HepG2 (cell line): ENCODE measurements around the gene BAIAP2L2. TPM values are rescaled to one million over a fixed set of nuclear protein-coding genes. Genes with fewer than 3 reads are reported as not detected.

Source experiments
- CENPX ChIP-seq: sonication (generic); formaldehyde crosslinking; IDR thresholded peaks from 2 replicates; pipeline ENCODE4 v1.9.0; 2021; ENCODE audit warnings: mild to moderate bottlenecking, missing genetic modification reagents, moderate library complexity
- ELF3 ChIP-seq: IDR thresholded peaks from 2 replicates; pipeline ENCODE4 v1.6.1; 2016; ENCODE audit warnings: missing genetic modification reagents, missing compliant biosample characterization
- ETV6 ChIP-seq: sonication (generic); formaldehyde crosslinking; conservative IDR thresholded peaks from 2 replicates; pipeline ENCODE4 v1.4.0; 2020; ENCODE audit warnings: missing genetic modification reagents
- KLF11 ChIP-seq: IDR thresholded peaks from 2 replicates; pipeline ENCODE4 v1.6.1; 2016; ENCODE audit warnings: missing compliant biosample characterization
- NFE2L2 ChIP-seq: fragments of 150-350 bp; IDR thresholded peaks from 2 replicates; pipeline ENCODE4 v1.6.1; 2014; ENCODE audit warnings: low read length
- NR2C2 ChIP-seq: sonication (generic); formaldehyde crosslinking; IDR thresholded peaks from 2 replicates; pipeline ENCODE4 v1.4.0; 2020; ENCODE audit warnings: missing genetic modification reagents, mild to moderate bottlenecking, moderate library complexity, borderline replicate concordance
- PAWR ChIP-seq: sonication (generic); formaldehyde crosslinking; IDR thresholded peaks from 2 replicates; pipeline ENCODE4 v1.4.0; 2020; ENCODE audit warnings: missing genetic modification reagents, mild to moderate bottlenecking, borderline replicate concordance
- YEATS2 ChIP-seq: sonication (generic); formaldehyde crosslinking; IDR thresholded peaks from 2 replicates; pipeline ENCODE4 v1.4.0; 2020; ENCODE audit warnings: missing genetic modification reagents, borderline replicate concordance
- ZNF430 ChIP-seq: sonication (generic); formaldehyde crosslinking; IDR thresholded peaks from 2 replicates; pipeline ENCODE4 v1.9.0; 2021; ENCODE audit warnings: mild to moderate bottlenecking, missing genetic modification reagents
- ZNF44 ChIP-seq: sonication (generic); formaldehyde crosslinking; IDR thresholded peaks from 2 replicates; pipeline ENCODE4 v1.5.1; 2020; ENCODE audit warnings: mild to moderate bottlenecking, missing genetic modification reagents
- ZSCAN30 ChIP-seq: sonication (generic); formaldehyde crosslinking; IDR thresholded peaks from 2 replicates; pipeline ENCODE4 v1.5.0; 2020; ENCODE audit warnings: mild to moderate bottlenecking, missing genetic modification reagents
- polyA plus RNA-seq, 8 experiments: library from polyadenylated mRNA; depleted of rRNA in 3 of 8; stranded (reverse) in 7 of 8; unstranded in 1 of 8; fragments of >200 nt; fragmentation: Illumina TruSeq in 4 of 8; extraction: Trizol in 4 of 8; gene quantifications; 2 replicates each; pipeline versions ENCODE4 v1.2.1 to v1.2.3, GENCODE V29; 2011 to 2016; ENCODE audit warnings: low read depth in 4 of 8, missing spikeins in 1 of 8, mixed read lengths in 1 of 8; ENCODE audit not compliant: insufficient read depth in 1 of 8
- total RNA-seq, 5 experiments: library from RNA; depleted of rRNA; stranded (reverse); fragments of >200 nt; fragmentation: Illumina TruSeq; extraction: Trizol; gene quantifications; 2 replicates each; pipeline ENCODE4 v1.2.3, GENCODE V29; 2016; ENCODE audit warnings: low read depth in 1 of 5
- TF ChIP-seq, protein P1 (sequence below): sonication (generic); formaldehyde crosslinking; IDR thresholded peaks from 2 replicates; pipeline ENCODE4 v1.4.0; 2020; ENCODE audit warnings: missing genetic modification reagents, borderline replicate concordance
- TF ChIP-seq, protein P2 (sequence below): sonication (generic); formaldehyde crosslinking; IDR thresholded peaks from 2 replicates; pipeline ENCODE4 v1.8.0; 2022; ENCODE audit warnings: missing genetic modification reagents, mild to moderate bottlenecking, borderline replicate concordance
- TF ChIP-seq, protein P3 (sequence below): sonication (generic); formaldehyde crosslinking; IDR thresholded peaks from 2 replicates; pipeline ENCODE4 v1.4.0; 2020; ENCODE audit warnings: missing genetic modification reagents
- TF ChIP-seq, protein P4 (sequence below): sonication (generic); formaldehyde crosslinking; IDR thresholded peaks from 2 replicates; pipeline ENCODE4 v1.4.0; 2020; ENCODE audit warnings: missing genetic modification reagents

Gene BAIAP2L2
- total and polyA plus RNA-seq, 2 of the 13 experiments (the other 11 are each of a cell fraction or from before 2014, with no cell fraction given): 4.4 to 7.5 TPM

DNA sequence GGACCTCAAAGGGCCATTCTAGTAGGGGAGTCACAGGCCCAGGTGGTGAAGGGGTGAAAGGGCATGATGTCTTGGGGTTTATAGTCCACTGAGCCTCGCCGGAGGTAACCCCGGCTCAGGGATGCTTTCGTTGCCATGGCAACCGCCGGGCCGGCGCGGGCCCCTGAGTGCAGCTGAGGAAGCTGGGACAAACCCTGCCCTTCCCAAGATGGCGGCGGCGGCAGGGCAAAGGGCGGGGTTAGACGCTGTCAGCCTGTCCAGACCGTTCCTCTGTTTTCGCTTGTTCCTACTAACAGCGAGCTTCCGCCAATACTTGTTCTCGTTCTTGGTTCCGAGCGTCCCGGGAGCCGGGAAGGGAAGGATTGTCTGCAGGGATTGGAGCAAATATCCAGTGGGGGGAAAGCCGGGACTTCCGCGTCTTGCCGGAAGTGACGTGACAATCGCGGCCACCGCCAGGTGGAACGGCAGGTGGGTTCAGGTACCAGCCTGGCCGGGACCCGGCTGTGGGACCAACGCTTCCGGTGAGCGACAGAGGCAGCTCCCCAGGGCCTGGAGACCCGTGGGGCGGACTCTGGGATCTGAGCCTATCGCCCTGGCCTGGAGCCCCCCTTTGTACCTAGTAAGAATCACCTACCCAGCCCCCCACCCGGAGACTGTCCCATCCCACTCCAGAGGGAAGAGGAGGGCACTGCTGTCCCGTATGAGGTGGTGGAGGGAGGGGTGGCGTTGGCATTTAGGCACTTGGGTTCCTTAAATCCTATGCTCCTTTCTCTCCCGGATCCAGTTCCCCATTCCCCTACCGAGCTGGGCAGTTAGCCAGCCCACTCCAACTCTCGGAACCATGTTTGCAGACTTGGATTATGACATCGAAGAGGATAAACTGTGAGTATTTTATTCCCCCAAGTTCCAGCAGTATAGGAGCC, 53.3 kb downstream of the BAIAP2L2 start, which contains the start of gene PICK1 (continued):
- TF ChIP-seq CENPX (no peak), NFE2L2 (no peak), ELF3 (peak; percentile 62), KLF11 (CRISPR knock-in tag) (peak; percentile 26; the same call in 1 of the 2 replicates), PAWR (CRISPR knock-in tag) (no peak), ETV6 (0 out of 2 replicates have a peak, but pooled peaks have one; percentile 55), YEATS2 (CRISPR knock-in tag) (peak; percentile 85), NR2C2 (CRISPR knock-in tag) (peak; percentile 71), ZNF430 (no peak), ZSCAN30 (CRISPR knock-in tag) (no peak), ZNF44 (CRISPR knock-in tag) (0 out of 2 replicates have a peak, but pooled peaks have one; percentile 23)
- TF ChIP-seq, protein P1, sequence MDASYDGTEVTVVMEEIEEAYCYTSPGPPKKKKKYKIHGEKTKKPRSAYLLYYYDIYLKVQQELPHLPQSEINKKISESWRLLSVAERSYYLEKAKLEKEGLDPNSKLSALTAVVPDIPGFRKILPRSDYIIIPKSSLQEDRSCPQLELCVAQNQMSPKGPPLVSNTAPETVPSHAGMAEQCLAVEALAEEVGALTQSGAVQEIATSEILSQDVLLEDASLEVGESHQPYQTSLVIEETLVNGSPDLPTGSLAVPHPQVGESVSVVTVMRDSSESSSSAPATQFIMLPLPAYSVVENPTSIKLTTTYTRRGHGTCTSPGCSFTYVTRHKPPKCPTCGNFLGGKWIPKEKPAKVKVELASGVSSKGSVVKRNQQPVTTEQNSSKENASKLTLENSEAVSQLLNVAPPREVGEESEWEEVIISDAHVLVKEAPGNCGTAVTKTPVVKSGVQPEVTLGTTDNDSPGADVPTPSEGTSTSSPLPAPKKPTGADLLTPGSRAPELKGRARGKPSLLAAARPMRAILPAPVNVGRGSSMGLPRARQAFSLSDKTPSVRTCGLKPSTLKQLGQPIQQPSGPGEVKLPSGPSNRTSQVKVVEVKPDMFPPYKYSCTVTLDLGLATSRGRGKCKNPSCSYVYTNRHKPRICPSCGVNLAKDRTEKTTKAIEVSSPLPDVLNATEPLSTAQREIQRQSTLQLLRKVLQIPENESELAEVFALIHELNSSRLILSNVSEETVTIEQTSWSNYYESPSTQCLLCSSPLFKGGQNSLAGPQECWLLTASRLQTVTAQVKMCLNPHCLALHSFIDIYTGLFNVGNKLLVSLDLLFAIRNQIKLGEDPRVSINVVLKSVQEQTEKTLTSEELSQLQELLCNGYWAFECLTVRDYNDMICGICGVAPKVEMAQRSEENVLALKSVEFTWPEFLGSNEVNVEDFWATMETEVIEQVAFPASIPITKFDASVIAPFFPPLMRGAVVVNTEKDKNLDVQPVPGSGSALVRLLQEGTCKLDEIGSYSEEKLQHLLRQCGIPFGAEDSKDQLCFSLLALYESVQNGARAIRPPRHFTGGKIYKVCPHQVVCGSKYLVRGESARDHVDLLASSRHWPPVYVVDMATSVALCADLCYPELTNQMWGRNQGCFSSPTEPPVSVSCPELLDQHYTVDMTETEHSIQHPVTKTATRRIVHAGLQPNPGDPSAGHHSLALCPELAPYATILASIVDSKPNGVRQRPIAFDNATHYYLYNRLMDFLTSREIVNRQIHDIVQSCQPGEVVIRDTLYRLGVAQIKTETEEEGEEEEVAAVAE (CRISPR knock-in tag): peak; percentile 100
- TF ChIP-seq, protein P2, sequence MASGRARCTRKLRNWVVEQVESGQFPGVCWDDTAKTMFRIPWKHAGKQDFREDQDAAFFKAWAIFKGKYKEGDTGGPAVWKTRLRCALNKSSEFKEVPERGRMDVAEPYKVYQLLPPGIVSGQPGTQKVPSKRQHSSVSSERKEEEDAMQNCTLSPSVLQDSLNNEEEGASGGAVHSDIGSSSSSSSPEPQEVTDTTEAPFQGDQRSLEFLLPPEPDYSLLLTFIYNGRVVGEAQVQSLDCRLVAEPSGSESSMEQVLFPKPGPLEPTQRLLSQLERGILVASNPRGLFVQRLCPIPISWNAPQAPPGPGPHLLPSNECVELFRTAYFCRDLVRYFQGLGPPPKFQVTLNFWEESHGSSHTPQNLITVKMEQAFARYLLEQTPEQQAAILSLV (CRISPR knock-in tag): peak; percentile 83; the same call in 1 of the 2 replicates
- TF ChIP-seq, protein P3, sequence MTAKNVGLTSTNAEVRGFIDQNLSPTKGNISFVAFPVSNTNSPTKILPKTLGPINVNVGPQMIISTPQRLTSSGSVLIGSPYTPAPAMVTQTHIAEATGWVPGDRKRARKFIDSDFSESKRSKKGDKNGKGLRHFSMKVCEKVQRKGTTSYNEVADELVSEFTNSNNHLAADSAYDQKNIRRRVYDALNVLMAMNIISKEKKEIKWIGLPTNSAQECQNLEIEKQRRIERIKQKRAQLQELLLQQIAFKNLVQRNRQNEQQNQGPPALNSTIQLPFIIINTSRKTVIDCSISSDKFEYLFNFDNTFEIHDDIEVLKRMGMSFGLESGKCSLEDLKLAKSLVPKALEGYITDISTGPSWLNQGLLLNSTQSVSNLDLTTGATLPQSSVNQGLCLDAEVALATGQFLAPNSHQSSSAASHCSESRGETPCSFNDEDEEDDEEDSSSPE (CRISPR knock-in tag): peak; percentile 65
- TF ChIP-seq, protein P4, sequence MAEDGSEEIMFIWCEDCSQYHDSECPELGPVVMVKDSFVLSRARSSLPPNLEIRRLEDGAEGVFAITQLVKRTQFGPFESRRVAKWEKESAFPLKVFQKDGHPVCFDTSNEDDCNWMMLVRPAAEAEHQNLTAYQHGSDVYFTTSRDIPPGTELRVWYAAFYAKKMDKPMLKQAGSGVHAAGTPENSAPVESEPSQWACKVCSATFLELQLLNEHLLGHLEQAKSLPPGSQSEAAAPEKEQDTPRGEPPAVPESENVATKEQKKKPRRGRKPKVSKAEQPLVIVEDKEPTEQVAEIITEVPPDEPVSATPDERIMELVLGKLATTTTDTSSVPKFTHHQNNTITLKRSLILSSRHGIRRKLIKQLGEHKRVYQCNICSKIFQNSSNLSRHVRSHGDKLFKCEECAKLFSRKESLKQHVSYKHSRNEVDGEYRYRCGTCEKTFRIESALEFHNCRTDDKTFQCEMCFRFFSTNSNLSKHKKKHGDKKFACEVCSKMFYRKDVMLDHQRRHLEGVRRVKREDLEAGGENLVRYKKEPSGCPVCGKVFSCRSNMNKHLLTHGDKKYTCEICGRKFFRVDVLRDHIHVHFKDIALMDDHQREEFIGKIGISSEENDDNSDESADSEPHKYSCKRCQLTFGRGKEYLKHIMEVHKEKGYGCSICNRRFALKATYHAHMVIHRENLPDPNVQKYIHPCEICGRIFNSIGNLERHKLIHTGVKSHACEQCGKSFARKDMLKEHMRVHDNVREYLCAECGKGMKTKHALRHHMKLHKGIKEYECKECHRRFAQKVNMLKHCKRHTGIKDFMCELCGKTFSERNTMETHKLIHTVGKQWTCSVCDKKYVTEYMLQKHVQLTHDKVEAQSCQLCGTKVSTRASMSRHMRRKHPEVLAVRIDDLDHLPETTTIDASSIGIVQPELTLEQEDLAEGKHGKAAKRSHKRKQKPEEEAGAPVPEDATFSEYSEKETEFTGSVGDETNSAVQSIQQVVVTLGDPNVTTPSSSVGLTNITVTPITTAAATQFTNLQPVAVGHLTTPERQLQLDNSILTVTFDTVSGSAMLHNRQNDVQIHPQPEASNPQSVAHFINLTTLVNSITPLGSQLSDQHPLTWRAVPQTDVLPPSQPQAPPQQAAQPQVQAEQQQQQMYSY (CRISPR knock-in tag): no peak
